HUES48 (cell line): ENCODE results near the gene ZFC3H1.

Source experiments
- H3K27ac ChIP-seq: one replicate; pipeline ENCODE4 v1.7.0; 2013; ENCODE audit warnings: low read depth, low read length, inconsistent platforms
- H3K27me3 ChIP-seq: 2 replicates; pipeline ENCODE4 v1.6.1; 2013; ENCODE audit warnings: mild to moderate bottlenecking, low read length; ENCODE audit not compliant: control insufficient read depth, insufficient read depth
- H3K36me3 ChIP-seq: 2 replicates; pipeline ENCODE4 v1.6.1; 2013; ENCODE audit warnings: low read length; ENCODE audit not compliant: control insufficient read depth, insufficient read depth
- H3K4me1 ChIP-seq: 2 replicates; pipeline ENCODE4 v1.6.1; 2013; ENCODE audit warnings: mild to moderate bottlenecking, low read length; ENCODE audit not compliant: control insufficient read depth, insufficient read depth
- H3K4me3 ChIP-seq: 2 replicates; pipeline ENCODE4 v1.5.1; 2013; ENCODE audit warnings: mild to moderate bottlenecking, low read depth, low read length
- H3K9ac ChIP-seq: 2 replicates; pipeline ENCODE4 v1.6.1; 2013; ENCODE audit warnings: mild to moderate bottlenecking, low read depth, low read length, moderate library complexity
- H3K9me3 ChIP-seq: 2 replicates; pipeline ENCODE4 v1.6.1; 2013; ENCODE audit warnings: low read length; ENCODE audit not compliant: control insufficient read depth, insufficient read depth

Gene ZFC3H1

DNA sequence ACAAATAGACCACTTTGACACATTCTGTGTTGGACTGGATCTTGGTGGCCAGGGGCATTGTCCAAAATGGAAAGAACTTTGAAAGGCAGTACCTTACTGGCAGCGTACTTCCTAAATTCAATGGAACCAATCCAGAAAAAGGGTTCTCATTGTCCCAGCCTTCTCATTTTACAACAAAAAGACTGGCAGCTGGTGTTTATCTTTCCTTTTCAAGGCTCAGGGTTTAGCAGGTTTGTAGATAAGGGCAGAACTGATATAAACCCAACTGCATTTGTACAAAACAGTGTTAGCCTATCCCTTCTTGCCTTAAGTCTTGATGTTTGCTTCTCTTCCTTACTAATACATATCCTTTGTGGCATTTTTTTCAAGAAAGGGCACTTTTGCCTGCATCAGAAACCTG is 8.2 kb upstream of the ZFC3H1 start:
- peak overlapping the region; percentile 0 for H3K27ac ChIP-seq

DNA sequence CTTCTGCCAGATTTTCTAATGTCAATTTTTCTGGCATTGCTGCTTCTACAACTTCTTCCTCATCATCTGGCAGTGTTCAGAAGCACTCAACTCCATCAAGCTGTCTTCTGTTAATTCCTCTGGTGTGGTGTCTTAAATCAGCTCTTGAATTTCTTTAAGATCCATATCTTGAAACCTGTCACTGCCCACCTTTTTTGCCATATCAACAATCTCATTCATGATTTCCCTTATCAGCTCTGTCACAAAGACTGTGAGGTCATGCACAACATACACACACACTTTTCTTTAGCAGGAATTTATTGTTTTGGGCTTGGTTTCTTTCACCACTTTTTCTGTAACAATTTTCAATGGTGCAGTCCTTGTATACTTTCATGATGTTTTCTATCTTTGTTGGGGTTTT is 7.7 kb upstream of the ZFC3H1 start:
- H3K27me3 ChIP-seq = no peaks in the 10 kb centered on the region
- no peaks in the 10 kb centered on the region for H3K9me3 ChIP-seq
- H3K4me1 ChIP-seq = 0 out of 2 replicates have a peak, but pooled peaks cover 5% of the 10 kb centered on the region
- no peak overlapping the region for H3K27ac ChIP-seq
- H3K36me3 ChIP-seq = no peaks in the 10 kb centered on the region
- no peak overlapping the region for H3K9ac ChIP-seq
- H3K4me3 ChIP-seq = no peak overlapping the region

More for the DNA sequence above, 8.2 kb upstream of the ZFC3H1 start:
- Histone ChIP-seq H3K36me3 (no peaks in the 10 kb centered on the region), H3K4me3 (no peak overlapping the region), H3K9me3 (no peaks in the 10 kb centered on the region), H3K9ac (no peak overlapping the region), H3K27me3 (no peaks in the 10 kb centered on the region), H3K4me1 (0 out of 2 replicates have a peak, but pooled peaks cover 5% of the 10 kb centered on the region)

DNA sequence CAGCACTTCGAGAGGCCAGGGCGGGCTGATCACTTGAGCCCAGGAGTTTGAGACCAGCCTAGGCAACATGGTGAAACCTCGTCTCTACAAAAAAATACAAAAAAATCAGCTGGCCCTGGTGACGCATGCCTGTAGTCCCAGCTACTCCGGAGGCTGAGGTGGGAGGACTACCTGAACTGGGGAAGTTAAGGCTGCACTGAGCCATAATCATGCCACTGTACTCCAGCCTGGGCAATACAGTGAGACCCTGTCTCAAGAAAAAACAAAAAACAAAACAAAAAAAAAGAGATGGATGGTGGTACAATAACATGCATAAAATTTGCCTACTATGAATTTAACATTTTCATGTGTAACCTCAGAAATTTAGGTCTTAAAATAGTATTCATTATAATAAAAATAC is 2.6 kb upstream of the ZFC3H1 start:
- Histone ChIP-seq H3K9ac (no peak overlapping the region), H3K27ac (no peak overlapping the region), H3K36me3 (no peaks in the 10 kb centered on the region), H3K4me1 (peaks cover 11% of the 10 kb centered on the region), H3K9me3 (no peaks in the 10 kb centered on the region), H3K4me3 (no peak overlapping the region), H3K27me3 (no peaks in the 10 kb centered on the region)

DNA sequence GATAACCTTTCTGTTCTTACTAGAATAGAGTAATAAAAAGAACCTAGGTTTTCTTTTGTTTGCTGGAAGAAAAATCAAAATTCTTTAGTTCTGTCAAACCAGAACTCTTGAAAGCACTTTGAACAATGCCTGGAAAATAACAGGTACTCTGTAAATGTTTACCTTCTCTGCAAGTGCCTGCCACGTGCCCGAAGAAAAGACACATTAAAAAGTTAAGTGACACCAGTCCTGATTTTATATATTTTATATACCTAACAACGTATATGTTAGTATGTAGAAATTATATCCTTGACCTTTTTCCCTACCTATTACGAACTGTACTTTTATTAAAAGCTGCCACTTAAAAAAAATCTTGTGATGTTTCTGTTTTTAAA is 1.4 kb upstream of the ZFC3H1 start:
- Histone ChIP-seq H3K36me3 (peaks cover 3% of the 10 kb centered on the region), H3K4me1 (peaks cover 11% of the 10 kb centered on the region), H3K27me3 (no peaks in the 10 kb centered on the region), H3K27ac (no peak overlapping the region), H3K9me3 (no peaks in the 10 kb centered on the region), H3K9ac (peak overlapping the region; percentile 92), H3K4me3 (peak overlapping the region; percentile 87)

DNA sequence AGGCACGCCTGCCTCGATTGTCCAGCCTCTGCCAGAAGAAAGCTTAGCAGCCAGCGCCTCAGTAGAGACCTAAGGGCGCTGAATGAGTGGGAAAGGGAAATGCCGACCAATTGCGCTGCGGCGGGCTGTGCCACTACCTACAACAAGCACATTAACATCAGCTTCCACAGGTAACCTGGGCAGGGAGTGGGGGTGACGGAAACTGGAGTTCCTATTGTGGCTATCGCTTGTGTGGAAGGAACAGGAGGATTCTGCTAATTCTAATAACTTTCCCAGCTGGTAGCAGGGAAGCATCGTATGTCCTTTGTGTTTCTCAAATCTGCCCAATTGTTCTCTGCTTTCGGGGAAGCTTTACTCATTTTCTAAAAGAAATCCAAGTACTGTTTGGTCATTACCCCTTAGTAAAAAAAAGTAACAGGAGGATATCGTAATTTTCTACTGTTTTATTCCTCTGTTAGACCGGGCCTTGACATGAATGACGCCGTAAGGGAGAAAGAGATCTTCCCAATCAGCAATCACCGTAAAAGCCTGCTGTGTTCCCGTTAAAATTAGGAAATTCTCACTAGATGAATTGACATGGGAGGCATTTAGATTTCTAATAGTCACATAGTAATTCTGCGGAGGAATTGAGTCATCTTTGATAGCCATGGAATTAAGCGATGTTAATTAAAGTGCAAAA is 902 bp upstream of the ZFC3H1 start:
- Histone ChIP-seq H3K9ac (peak overlapping the region; percentile 92), H3K27me3 (no peaks in the 10 kb centered on the region), H3K9me3 (no peaks in the 10 kb centered on the region), H3K36me3 (peaks cover 8% of the 10 kb centered on the region), H3K4me1 (peaks cover 11% of the 10 kb centered on the region), H3K4me3 (peak overlapping the region; percentile 87), H3K27ac (peak overlapping the region; percentile 97)

DNA sequence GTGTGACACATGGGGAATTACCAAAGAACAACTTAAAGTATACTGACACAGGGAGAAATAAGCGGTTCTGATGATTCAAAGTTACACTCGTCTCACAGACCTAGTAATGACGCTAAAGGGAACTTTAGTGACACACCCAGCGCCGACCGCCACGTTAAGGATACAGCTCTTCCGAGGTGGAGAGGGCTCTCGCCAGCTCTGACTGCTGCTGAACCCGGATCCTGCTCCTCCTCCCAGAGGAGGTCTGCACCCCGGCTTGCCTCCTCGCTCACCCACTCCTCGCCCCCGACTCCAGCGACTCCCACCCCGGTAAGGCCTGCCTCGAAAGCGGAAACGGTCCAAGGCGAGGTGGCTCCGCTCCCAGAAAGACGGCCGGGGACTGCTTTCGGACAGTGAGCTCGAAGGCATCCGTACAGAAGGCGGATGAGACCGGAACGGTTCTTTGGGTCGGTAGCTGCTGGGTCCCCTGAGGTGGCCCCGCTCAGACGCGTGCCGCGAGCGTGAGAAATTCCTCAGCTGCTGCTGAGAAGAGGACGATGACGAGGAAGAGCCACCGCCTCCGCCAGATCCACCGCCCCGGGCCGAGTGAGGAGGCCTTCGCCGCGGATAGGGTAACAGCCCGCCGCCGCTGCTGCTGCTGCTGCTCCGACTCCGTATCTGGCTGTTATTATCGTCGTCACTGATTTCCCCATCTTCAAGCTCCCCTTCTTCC is 643 bp downstream of the ZFC3H1 start:
- Histone ChIP-seq H3K4me3 (peak overlapping the region; percentile 87), H3K27me3 (no peaks in the 10 kb centered on the region), H3K36me3 (peaks cover 23% of the 10 kb centered on the region), H3K9ac (peak overlapping the region; percentile 90), H3K4me1 (peaks cover 11% of the 10 kb centered on the region), H3K9me3 (no peaks in the 10 kb centered on the region), H3K27ac (peak overlapping the region; percentile 97)

DNA sequence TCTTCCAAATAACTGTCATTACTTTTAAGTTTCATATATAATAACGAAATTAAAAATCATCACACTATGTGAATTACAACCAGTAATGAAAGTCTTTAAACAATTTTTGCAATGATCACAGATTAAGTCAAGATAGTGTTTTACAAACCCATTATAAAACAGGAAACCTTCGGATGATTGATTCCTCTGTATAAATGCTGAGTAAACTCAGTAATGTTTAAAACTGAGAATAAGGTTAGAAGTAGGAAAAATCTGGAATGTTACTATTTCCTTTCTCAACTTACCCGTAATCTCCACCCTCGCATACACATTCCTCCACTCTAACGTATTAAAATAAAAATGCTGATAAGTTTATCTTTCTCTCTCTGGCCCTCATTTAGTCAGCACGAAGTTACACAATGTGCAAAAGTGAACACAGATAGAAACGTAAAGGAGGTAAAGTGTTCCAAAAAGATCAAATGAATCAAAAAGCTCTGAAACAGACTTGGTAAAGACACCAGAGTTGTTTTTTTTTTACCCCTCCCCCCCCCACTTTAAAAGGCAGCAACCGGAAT is 1.6 kb downstream of the ZFC3H1 start:
- Histone ChIP-seq H3K9me3 (no peaks in the 10 kb centered on the region), H3K36me3 (peaks cover 32% of the 10 kb centered on the region), H3K27me3 (no peaks in the 10 kb centered on the region), H3K4me1 (peaks cover 11% of the 10 kb centered on the region), H3K27ac (no peak overlapping the region), H3K4me3 (peak overlapping the region; percentile 87), H3K9ac (peak overlapping the region; percentile 90; the same call in 1 of the 2 replicates)

DNA sequence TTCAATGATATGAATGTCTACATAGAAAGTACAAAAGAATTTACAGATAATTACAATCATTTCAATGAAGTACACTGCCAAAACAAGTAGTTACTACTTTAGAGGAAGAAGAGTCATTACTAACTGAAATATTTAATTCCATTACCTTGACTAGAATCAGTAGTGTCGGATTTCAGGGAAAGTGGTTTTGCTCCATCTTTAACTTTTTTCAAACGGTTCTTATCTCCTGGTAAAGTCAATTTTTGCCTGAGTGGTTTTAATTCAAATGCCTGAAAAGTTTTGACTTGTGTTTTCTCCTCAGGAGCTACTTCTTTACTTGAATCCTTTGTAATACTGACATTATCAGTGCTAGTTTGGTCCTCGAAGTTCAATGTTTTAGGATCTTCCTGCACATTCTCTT is 6.9 kb downstream of the ZFC3H1 start:
- peaks cover 11% of the 10 kb centered on the region; the same call in 1 of the 2 replicates for H3K9me3 ChIP-seq
- no peak overlapping the region for H3K27ac ChIP-seq
- peaks cover 82% of the 10 kb centered on the region for H3K36me3 ChIP-seq
- H3K27me3 ChIP-seq = no peaks in the 10 kb centered on the region
- H3K9ac ChIP-seq = no peak overlapping the region
- no peak overlapping the region for H3K4me3 ChIP-seq
- H3K4me1 ChIP-seq = peaks cover 2% of the 10 kb centered on the region

DNA sequence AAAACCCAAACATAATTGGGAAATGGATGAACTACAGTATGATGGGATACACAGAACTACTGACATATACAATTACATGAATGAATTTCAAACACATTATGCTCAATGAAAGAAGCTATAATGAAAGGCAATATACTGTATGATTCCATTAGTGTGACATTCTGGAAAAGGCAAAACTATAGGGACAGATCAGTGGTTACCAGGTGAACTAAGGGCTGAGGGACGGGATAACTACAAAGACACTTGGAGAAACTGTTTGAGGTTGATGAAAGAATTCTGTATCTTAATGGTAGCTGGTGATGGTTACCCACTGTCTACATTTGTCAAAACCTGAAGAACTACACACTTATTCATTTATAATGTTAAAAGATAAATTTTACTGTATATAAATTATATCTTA is 7.7 kb downstream of the ZFC3H1 start:
- H3K27me3 ChIP-seq = no peaks in the 10 kb centered on the region
- H3K4me3 ChIP-seq = no peak overlapping the region; the same call in 1 of the 2 replicates
- H3K9me3 ChIP-seq = peaks cover 11% of the 10 kb centered on the region; the same call in 1 of the 2 replicates
- no peak overlapping the region for H3K27ac ChIP-seq
- peaks cover 88% of the 10 kb centered on the region for H3K36me3 ChIP-seq
- H3K4me1 ChIP-seq = no peaks in the 10 kb centered on the region
- no peak overlapping the region for H3K9ac ChIP-seq

DNA sequence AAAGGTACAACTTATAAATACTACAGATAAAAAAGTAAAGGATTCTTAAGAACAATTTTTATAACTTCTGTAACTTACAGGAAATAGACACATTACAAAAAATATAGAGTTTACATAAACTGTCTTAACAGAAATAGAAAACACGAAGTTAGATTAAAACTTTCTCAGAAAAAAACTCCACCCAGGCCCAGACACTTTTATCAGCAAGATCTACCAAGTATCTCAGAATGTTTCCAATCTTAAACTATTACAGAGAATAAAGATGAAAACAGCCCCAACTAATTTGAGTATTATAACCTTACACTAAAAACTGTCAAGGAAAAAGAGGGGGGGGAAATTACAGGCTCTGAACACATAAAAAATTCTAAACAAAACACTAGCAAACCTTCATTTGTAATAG is 8.2 kb downstream of the ZFC3H1 start:
- Histone ChIP-seq H3K9ac (no peak overlapping the region), H3K27ac (no peak overlapping the region), H3K9me3 (peaks cover 11% of the 10 kb centered on the region; the same call in 1 of the 2 replicates), H3K4me1 (no peaks in the 10 kb centered on the region), H3K36me3 (peaks cover 92% of the 10 kb centered on the region), H3K27me3 (no peaks in the 10 kb centered on the region), H3K4me3 (no peak overlapping the region; the same call in 1 of the 2 replicates)

DNA sequence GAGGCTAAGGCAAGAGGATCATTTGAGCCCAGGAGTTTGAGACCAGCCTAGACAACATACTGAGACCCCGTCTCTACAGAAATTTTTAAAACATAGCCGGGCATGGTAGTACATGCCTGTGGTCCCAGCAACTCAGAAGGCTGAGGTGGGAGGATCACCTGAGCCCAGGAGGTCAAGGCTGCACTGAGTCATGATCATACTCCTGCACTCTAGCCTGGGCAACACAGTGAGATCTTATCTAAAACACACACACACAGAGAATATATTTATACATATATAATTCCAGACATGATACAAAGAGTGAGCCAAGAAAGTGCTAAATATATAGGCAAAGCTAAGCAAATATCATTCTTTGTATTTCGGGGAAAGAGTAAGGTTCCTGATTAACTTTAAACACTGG is 9.4 kb downstream of the ZFC3H1 start:
- peaks cover 83% of the 10 kb centered on the region for H3K36me3 ChIP-seq
- no peak overlapping the region for H3K9ac ChIP-seq
- no peaks in the 10 kb centered on the region for H3K27me3 ChIP-seq
- H3K4me1 ChIP-seq = no peaks in the 10 kb centered on the region
- H3K4me3 ChIP-seq = no peak overlapping the region
- H3K27ac ChIP-seq = no peak overlapping the region
- H3K9me3 ChIP-seq = peaks cover 11% of the 10 kb centered on the region; the same call in 1 of the 2 replicates
